GM12878 (cell line): Measurements from ENCODE around the gene GDF15. TPM values are rescaled to one million over a fixed set of nuclear protein-coding genes. Genes with fewer than 3 reads are reported as not detected.

ENCODE experiments used
- BRCA1 ChIP-seq: IDR thresholded peaks from 2 replicates; pipeline ENCODE4 v1.6.1; 2011; ENCODE audit warnings: low read depth, low read length, improper control_type of control experiment
- CBX3 ChIP-seq: fragments of 200-600 bp; sonication (generic); IDR thresholded peaks from 2 replicates; pipeline ENCODE4 v1.6.1; 2016; ENCODE audit warnings: low read depth, borderline replicate concordance
- E4F1 ChIP-seq: fragments of 450-650 bp; IDR thresholded peaks from 2 replicates; pipeline ENCODE4 v1.6.1; 2018; ENCODE audit warnings: borderline replicate concordance, mild to moderate bottlenecking; ENCODE audit not compliant: partially characterized antibody
- EED ChIP-seq: sonication (generic); IDR thresholded peaks from 2 replicates; pipeline ENCODE4 v1.6.1; 2016; ENCODE audit warnings: antibody characterized with exemption, low read depth
- ESRRA ChIP-seq: IDR thresholded peaks from 2 replicates; pipeline ENCODE4 v1.6.1; 2012; ENCODE audit warnings: mild to moderate bottlenecking, low read length, improper control_type of control experiment
- HDAC2 ChIP-seq: fragments of 200-600 bp; sonication (generic); IDR thresholded peaks from 2 replicates; pipeline ENCODE4 v1.6.1; 2017
- MEF2A ChIP-seq: IDR thresholded peaks from 2 replicates; pipeline ENCODE4 v1.6.1; 2011; ENCODE audit warnings: low read depth, mild to moderate bottlenecking, low read length, moderate library complexity; ENCODE audit not compliant: insufficient read depth
- MYC ChIP-seq: IDR thresholded peaks from 2 replicates; pipeline ENCODE4 v1.6.1; 2011; ENCODE audit warnings: mild to moderate bottlenecking, low read length, moderate library complexity, inconsistent platforms; ENCODE audit not compliant: insufficient read depth, insufficient replicate concordance, insufficient read length, severe bottlenecking
- NRF1 ChIP-seq: conservative IDR thresholded peaks from 2 replicates; pipeline ENCODE4 v1.6.1; 2011; ENCODE audit warnings: mild to moderate bottlenecking, low read depth, low read length, improper control_type of control experiment
- RB1 ChIP-seq: fragments of 450-650 bp; formaldehyde crosslinking; IDR thresholded peaks from 2 replicates; pipeline ENCODE4 v1.6.1; 2017; ENCODE audit warnings: mild to moderate bottlenecking, borderline replicate concordance
- SIX5 ChIP-seq: IDR thresholded peaks from 2 replicates; pipeline ENCODE4 v1.6.1; 2011; ENCODE audit warnings: mild to moderate bottlenecking, low read depth, low read length, moderate library complexity; ENCODE audit not compliant: severe bottlenecking
- SMAD1 ChIP-seq: fragments of 450-650 bp; IDR thresholded peaks from 2 replicates; pipeline ENCODE4 v1.6.1; 2018; ENCODE audit warnings: mild to moderate bottlenecking, low read depth; ENCODE audit not compliant: partially characterized antibody
- SMC3 ChIP-seq: IDR thresholded peaks from 2 replicates; pipeline ENCODE4 v1.6.1; 2011; ENCODE audit warnings: low read length, improper control_type of control experiment, borderline replicate concordance
- SPI1 ChIP-seq: IDR thresholded peaks from 2 replicates; pipeline ENCODE4 v1.6.1; 2011; ENCODE audit warnings: low read depth, mild to moderate bottlenecking, low read length, moderate library complexity, borderline replicate concordance; ENCODE audit not compliant: insufficient read depth
- SRF ChIP-seq, 2 experiments: IDR thresholded peaks; 2 replicates each; pipeline ENCODE4 v1.6.1; 2011; ENCODE audit warnings: low read depth in 2 of 2, low read length in 2 of 2, mild to moderate bottlenecking in 1 of 2, moderate library complexity in 1 of 2
- TCF7 ChIP-seq: IDR thresholded peaks from 2 replicates; pipeline ENCODE4 v1.6.1; 2014; ENCODE audit warnings: antibody characterized with exemption, borderline replicate concordance
- USF1 ChIP-seq: IDR thresholded peaks from 2 replicates; pipeline ENCODE4 v1.6.1; 2011; ENCODE audit warnings: borderline replicate concordance, low read depth, mild to moderate bottlenecking, moderate library complexity, mixed read lengths, low read length; ENCODE audit not compliant: insufficient read depth; ENCODE audit errors: extremely low read length
- ZNF24 ChIP-seq: fragments of 450-650 bp; IDR thresholded peaks from 2 replicates; pipeline ENCODE4 v1.6.1; 2017; ENCODE audit warnings: antibody characterized with exemption, mild to moderate bottlenecking
- ZZZ3 ChIP-seq: IDR thresholded peaks from 2 replicates; pipeline ENCODE4 v1.6.1; 2011; ENCODE audit warnings: low read depth; ENCODE audit not compliant: control insufficient read depth, insufficient read length
- polyA plus RNA-seq, 11 experiments: library from polyadenylated mRNA; depleted of rRNA in 4 of 11; unstranded in 6 of 11; stranded (reverse) in 5 of 11; fragments of >200 nt; fragmentation: Nextera tagmentation in 4 of 11; fragmentation: Illumina TruSeq in 1 of 11; extraction: Ambion mirVana in 4 of 11; extraction: Trizol in 1 of 11; gene quantifications; 1 replicate in 1 of 11; 2 replicates in 10 of 11; pipeline versions ENCODE4 v1.2.1 to v1.2.3, GENCODE V29; 2011 to 2016; ENCODE audit warnings: inconsistent platforms in 2 of 11, missing spikeins in 2 of 11, low read depth in 1 of 11
- total RNA-seq, 4 experiments: library from RNA; depleted of rRNA in 3 of 4; stranded (reverse); fragments of >200 nt in 3 of 4; fragmentation: Illumina TruSeq in 1 of 4; extraction: Trizol in 1 of 4; gene quantifications; 2 replicates each; pipeline versions ENCODE4 v1.2.1 to v1.2.3, GENCODE V29; 2013 to 2021
- TF ChIP-seq, protein P1 (sequence below): IDR thresholded peaks from 2 replicates; pipeline ENCODE4 v1.6.1; 2011; ENCODE audit warnings: borderline replicate concordance, low read depth, mild to moderate bottlenecking, moderate library complexity, low read length; ENCODE audit not compliant: insufficient read depth, poor library complexity, severe bottlenecking
- TF ChIP-seq, protein P2 (sequence below): fragments of 450-650 bp; formaldehyde crosslinking; IDR thresholded peaks from 2 replicates; pipeline ENCODE4 v1.4.0; 2020; ENCODE audit warnings: mild to moderate bottlenecking, moderate library complexity

GDF15 gene
- total and polyA plus RNA-seq, 10 of the 15 experiments (the other 5 are each of a cell fraction or from before 2014, with no cell fraction given), result 0.11 to 3.6 (median 1.6) TPM; not detected in 1

DNA sequence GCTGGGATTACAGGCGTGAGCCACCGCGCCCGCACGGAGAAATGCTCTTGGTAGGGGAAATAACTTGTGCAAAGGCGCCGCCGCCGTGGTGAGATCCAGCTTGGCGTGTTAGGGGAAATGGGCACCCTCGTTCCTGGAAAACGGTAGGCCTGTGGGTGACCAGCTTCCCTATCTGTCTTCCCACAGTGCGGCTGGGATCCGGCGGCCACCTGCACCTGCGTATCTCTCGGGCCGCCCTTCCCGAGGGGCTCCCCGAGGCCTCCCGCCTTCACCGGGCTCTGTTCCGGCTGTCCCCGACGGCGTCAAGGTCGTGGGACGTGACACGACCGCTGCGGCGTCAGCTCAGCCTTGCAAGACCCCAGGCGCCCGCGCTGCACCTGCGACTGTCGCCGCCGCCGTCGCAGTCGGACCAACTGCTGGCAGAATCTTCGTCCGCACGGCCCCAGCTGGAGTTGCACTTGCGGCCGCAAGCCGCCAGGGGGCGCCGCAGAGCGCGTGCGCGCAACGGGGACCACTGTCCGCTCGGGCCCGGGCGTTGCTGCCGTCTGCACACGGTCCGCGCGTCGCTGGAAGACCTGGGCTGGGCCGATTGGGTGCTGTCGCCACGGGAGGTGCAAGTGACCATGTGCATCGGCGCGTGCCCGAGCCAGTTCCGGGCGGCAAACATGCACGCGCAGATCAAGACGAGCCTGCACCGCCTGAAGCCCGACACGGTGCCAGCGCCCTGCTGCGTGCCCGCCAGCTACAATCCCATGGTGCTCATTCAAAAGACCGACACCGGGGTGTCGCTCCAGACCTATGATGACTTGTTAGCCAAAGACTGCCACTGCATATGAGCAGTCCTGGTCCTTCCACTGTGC lies 2.4 kb downstream of the GDF15 start (continued):
- no peak for TF ChIP-seq MEF2A
- TF ChIP-seq ESRRA, result no peak
- TF ChIP-seq SPI1, result no peak
- no peak for TF ChIP-seq E4F1
- no peak; the same call in 1 of the 2 replicates for TF ChIP-seq EED
- TF ChIP-seq, protein P1, sequence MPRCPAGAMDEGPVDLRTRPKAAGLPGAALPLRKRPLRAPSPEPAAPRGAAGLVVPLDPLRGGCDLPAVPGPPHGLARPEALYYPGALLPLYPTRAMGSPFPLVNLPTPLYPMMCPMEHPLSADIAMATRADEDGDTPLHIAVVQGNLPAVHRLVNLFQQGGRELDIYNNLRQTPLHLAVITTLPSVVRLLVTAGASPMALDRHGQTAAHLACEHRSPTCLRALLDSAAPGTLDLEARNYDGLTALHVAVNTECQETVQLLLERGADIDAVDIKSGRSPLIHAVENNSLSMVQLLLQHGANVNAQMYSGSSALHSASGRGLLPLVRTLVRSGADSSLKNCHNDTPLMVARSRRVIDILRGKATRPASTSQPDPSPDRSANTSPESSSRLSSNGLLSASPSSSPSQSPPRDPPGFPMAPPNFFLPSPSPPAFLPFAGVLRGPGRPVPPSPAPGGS, result no peak
- TF ChIP-seq SMAD1, result no peak
- 0 out of 2 replicates have a peak, but pooled peaks have one; percentile 17 for TF ChIP-seq NRF1
- no peak for TF ChIP-seq SIX5
- no peak for TF ChIP-seq RB1
- TF ChIP-seq TCF7, result no peak; the same call in 1 of the 2 replicates
- TF ChIP-seq ZZZ3, result no peak
- peak; percentile 65 for TF ChIP-seq MYC
- no peak for TF ChIP-seq SRF (IDR thresholded peaks at IDR 0.05; ENCODE audit: low read depth in 2 of 2, low read length in 2 of 2)
- no peak for TF ChIP-seq ZNF24
- TF ChIP-seq USF1, result no peak
- TF ChIP-seq, protein P2, sequence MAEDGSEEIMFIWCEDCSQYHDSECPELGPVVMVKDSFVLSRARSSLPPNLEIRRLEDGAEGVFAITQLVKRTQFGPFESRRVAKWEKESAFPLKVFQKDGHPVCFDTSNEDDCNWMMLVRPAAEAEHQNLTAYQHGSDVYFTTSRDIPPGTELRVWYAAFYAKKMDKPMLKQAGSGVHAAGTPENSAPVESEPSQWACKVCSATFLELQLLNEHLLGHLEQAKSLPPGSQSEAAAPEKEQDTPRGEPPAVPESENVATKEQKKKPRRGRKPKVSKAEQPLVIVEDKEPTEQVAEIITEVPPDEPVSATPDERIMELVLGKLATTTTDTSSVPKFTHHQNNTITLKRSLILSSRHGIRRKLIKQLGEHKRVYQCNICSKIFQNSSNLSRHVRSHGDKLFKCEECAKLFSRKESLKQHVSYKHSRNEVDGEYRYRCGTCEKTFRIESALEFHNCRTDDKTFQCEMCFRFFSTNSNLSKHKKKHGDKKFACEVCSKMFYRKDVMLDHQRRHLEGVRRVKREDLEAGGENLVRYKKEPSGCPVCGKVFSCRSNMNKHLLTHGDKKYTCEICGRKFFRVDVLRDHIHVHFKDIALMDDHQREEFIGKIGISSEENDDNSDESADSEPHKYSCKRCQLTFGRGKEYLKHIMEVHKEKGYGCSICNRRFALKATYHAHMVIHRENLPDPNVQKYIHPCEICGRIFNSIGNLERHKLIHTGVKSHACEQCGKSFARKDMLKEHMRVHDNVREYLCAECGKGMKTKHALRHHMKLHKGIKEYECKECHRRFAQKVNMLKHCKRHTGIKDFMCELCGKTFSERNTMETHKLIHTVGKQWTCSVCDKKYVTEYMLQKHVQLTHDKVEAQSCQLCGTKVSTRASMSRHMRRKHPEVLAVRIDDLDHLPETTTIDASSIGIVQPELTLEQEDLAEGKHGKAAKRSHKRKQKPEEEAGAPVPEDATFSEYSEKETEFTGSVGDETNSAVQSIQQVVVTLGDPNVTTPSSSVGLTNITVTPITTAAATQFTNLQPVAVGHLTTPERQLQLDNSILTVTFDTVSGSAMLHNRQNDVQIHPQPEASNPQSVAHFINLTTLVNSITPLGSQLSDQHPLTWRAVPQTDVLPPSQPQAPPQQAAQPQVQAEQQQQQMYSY (CRISPR knock-in tag), result no peak
- TF ChIP-seq CBX3, result no peak
- no peak for TF ChIP-seq HDAC2
- peak; percentile 86 for TF ChIP-seq SMC3
- no peak for TF ChIP-seq BRCA1
